Calu3 (cell line): ENCODE measurements around the gene TSC22D3. TPM values are rescaled to one million over a fixed set of nuclear protein-coding genes. Genes with fewer than 3 reads are reported as not detected.
A peak's percentile ranks its signal among the peaks of the same experiment; 100 is the strongest.
"Not testable (repeated sequence)": the region's sequence is repeated elsewhere in the genome, so short reads cannot be mapped to it uniquely, and the experiment has no call there.

Experiments
- BruUV-seq: library from RNA; stranded (reverse); fragments of 400-500 nt; replicated peaks from 2 replicates; lab custom pipeline; 2021; lab: Mats Ljungman, UMichigan
- CTCF ChIA-PET: fragments of 300-600 bp; sonication (Branson Sonifier 250); formaldehyde crosslinking; loops from one replicate; lab custom pipeline; 2022; ENCODE audit warnings: antibody characterized with exemption; lab: Charles Lee
- DNase-seq: peaks from one replicate; pipeline ENCODE4 v3.0.0; 2022
- H3K27ac Mint-ChIP-seq: one replicate; pipeline ENCODE4 v1.8.0; 2022; ENCODE audit warnings: mixed read lengths; ENCODE audit not compliant: unreplicated experiment
- H3K27me3 Mint-ChIP-seq: one replicate; pipeline ENCODE4 v1.8.0; 2022; ENCODE audit warnings: mixed read lengths; ENCODE audit not compliant: unreplicated experiment
- H3K36me3 Mint-ChIP-seq: one replicate; pipeline ENCODE4 v1.8.0; 2022; ENCODE audit warnings: mild to moderate bottlenecking, moderate library complexity, mixed read lengths; ENCODE audit not compliant: insufficient read depth, unreplicated experiment
- H3K4me1 Mint-ChIP-seq: one replicate; pipeline ENCODE4 v1.8.0; 2022; ENCODE audit warnings: mild to moderate bottlenecking, low read depth, mixed read lengths; ENCODE audit not compliant: unreplicated experiment
- H3K4me3 Mint-ChIP-seq: one replicate; pipeline ENCODE4 v1.8.0; 2022; ENCODE audit warnings: mild to moderate bottlenecking, low read depth, moderate library complexity, mixed read lengths; ENCODE audit not compliant: unreplicated experiment
- H3K9me3 Mint-ChIP-seq: one replicate; pipeline ENCODE4 v1.8.0; 2022; ENCODE audit warnings: low read depth, mixed read lengths; ENCODE audit not compliant: unreplicated experiment
- intact Hi-C: fragments of 100-400 bp; cut with micrococcal nuclease; formaldehyde crosslinking; loops from one replicate; pipeline ENCODE4 v1.10.0; 2022; ENCODE audit not compliant: unreplicated experiment
- total RNA-seq: library from RNA; stranded (reverse); gene quantifications from 2 replicates; pipeline ENCODE4 v1.2.3, GENCODE V29; 2022
- TF ChIP-seq, protein P1 (sequence below): fragments of 200-600 bp; IDR thresholded peaks from one replicate; pipeline ENCODE4 v1.8.0; 2022; ENCODE audit warnings: antibody characterized with exemption; ENCODE audit not compliant: unreplicated experiment

The TSC22D3 gene
- total RNA-seq, 1 experiment from 2014 or later: 48.3 TPM

DNA sequence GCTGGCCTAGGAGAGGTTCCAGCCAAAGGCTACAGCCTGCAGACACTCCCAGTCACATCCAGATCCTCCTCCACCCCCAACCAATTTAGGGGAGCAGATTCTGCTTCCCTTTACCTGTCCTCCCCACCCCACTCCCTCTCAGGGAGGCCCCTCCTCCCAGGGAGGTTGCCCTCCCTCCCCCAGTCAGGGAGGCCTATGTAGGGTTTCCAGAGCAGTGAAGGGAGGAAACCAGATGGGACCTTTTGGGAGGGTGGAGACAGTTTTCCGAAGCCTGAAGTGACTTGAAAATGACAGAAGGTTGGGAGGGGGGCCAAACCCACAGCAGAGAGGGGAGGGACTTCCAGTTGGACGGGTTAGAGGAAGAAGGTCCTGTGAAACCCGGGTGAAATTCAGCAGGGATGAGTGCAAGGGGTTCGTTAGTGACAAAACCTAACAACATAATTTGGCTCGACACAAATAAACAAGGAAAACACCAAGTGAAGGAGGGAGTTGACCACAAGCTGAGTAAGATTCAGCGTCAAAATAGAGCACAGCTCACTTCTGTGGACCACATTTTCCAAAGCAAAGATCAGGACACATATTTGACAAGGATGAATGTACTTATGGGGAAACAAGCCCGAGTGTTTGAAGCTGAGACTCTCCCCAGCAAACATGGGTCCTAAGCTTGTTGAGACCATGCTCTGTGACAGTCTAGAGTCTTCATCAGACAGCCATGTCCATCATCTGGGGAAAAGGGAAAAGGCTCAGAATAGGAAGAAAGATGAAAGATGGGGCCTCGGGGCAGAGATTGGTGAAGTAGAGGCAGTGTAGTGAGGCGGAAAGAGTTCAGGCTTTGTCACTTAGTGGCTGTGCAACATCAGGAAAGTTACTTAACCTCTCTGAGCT lies 100.9 kb downstream of the TSC22D3 start:
- no peaks in the 10 kb centered on the region for H3K9me3 Mint-ChIP-seq
- peak overlapping the region; percentile 92 for H3K4me3 Mint-ChIP-seq
- no peaks in the 10 kb centered on the region for H3K27me3 Mint-ChIP-seq
- TF ChIP-seq, protein P1, sequence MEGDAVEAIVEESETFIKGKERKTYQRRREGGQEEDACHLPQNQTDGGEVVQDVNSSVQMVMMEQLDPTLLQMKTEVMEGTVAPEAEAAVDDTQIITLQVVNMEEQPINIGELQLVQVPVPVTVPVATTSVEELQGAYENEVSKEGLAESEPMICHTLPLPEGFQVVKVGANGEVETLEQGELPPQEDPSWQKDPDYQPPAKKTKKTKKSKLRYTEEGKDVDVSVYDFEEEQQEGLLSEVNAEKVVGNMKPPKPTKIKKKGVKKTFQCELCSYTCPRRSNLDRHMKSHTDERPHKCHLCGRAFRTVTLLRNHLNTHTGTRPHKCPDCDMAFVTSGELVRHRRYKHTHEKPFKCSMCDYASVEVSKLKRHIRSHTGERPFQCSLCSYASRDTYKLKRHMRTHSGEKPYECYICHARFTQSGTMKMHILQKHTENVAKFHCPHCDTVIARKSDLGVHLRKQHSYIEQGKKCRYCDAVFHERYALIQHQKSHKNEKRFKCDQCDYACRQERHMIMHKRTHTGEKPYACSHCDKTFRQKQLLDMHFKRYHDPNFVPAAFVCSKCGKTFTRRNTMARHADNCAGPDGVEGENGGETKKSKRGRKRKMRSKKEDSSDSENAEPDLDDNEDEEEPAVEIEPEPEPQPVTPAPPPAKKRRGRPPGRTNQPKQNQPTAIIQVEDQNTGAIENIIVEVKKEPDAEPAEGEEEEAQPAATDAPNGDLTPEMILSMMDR: no peak
- peaks cover 36% of the 10 kb centered on the region for H3K4me1 Mint-ChIP-seq
- no peak for DNase-seq
- BruUV-seq: no TSS peak
- H3K27ac Mint-ChIP-seq: peak overlapping the region; percentile 92
- CTCF ChIA-PET: interaction anchor here (1.2 to 3.2 kb wide), 3 partner anchors 42 to 101 kb away, joined by 4 to 51 read pairs (median 39); partner anchors contain the start of genes NCBP2L and TSC22D3
- intact Hi-C loops: loop anchor here (5.0 kb wide), 1 partner anchor 58 kb away; no protein-coding TSS in a partner anchor
- H3K36me3 Mint-ChIP-seq: peaks cover 30% of the 10 kb centered on the region

DNA sequence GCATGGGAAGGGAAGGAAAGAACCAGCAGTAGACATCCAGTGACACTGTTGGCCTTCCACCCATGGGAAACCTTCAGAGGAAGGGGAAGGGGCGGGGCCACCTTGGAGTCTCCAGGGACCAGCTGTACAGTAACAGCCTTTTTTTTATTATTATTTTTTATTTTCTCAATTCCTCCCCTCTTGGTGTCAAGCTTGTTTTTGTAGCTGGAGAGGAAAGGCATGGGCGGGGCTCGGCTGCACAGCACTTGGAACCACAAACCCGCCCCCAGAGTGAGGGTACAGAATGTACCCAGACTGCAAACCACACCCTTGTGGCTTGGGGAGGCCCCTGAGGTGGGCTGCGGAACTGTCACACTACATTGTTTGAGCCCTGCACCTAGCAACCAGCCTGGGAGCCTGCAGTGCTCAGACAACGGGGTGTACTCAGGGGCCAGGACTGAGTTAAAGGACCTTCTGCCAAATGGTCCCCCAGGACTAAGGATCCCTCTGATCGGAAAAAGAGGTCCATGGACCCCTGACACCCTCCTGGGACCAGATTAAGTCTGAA lies 101.6 kb downstream of the TSC22D3 start:
- Mint-ChIP-seq H3K4me3 (peak overlapping the region; percentile 92), H3K9me3 (no peaks in the 10 kb centered on the region), H3K36me3 (peaks cover 30% of the 10 kb centered on the region), H3K4me1 (peaks cover 36% of the 10 kb centered on the region), H3K27me3 (no peaks in the 10 kb centered on the region), H3K27ac (peak overlapping the region; percentile 63)
- intact Hi-C loops: loop anchor here (1.0 to 2.0 kb wide), 2 partner anchors 44 to 103 kb away; partner anchors contain the start of gene NCBP2L
- BruUV-seq: no TSS peak
- TF ChIP-seq, protein P1: no peak
- DNase-seq: peak; percentile 68
- CTCF ChIA-PET: interaction anchor here (1.2 to 3.2 kb wide), 4 partner anchors 43 to 102 kb away, joined by 4 to 51 read pairs (median 22); partner anchors contain the start of genes NCBP2L and TSC22D3

DNA sequence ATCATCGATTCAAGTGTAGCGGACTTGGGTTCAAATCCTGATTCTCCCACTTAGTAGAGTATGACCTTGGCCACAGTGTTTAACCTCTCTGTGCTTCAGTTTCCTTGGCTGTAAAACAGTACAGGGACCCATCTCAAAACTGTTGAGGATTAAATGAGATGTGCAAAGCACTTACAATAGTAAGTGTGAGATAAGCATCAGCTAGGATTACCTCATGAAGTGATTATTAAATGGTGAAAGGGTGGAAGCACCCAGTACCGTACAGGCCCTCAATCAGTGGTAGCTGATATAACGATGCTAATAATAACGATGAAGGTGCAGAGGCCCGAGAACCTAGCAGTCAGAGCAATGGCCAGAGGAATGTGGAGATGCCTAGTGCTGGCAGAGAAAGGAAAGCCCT lies 102.2 kb downstream of the TSC22D3 start:
- no TSS peak for BruUV-seq
- Mint-ChIP-seq H3K9me3 (no peaks in the 10 kb centered on the region), H3K27me3 (no peaks in the 10 kb centered on the region), H3K27ac (peak overlapping the region; percentile 63), H3K4me3 (no peak overlapping the region), H3K36me3 (peaks cover 30% of the 10 kb centered on the region), H3K4me1 (peaks cover 36% of the 10 kb centered on the region)
- TF ChIP-seq, protein P1: no peak
- CTCF ChIA-PET: interaction anchor here (0.7 to 3.2 kb wide), 7 partner anchors 11 to 103 kb away, joined by 4 to 51 read pairs (median 5); partner anchors contain the start of genes NCBP2L and TSC22D3
- no peak for DNase-seq
- intact Hi-C loops: loop anchor here (1.0 to 2.0 kb wide), 2 partner anchors 45 to 103 kb away; partner anchors contain the start of gene NCBP2L

DNA sequence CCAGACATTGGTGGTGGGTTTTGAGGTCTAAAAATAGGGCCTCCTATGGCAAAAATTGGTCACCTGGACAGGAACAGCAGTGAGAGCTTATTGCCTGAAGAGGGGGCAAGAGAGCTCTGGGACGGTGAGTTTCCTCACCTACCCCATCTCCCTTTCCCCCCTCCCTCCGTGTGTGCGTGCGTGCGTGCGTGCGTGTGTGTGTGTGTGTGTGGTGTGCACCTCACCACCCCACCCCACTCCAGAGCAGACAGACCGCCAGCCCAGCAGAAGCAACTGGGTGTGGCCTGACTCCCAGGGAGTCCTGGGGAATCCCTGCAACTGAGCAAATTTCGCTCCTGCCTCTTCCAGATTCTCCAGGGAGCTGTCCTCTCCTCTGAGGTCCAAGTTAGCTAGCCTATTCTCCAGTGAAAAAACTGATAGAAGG lies 102.6 kb downstream of the TSC22D3 start:
- TF ChIP-seq, protein P1: peak; percentile 80
- no peaks in the 10 kb centered on the region for H3K27me3 Mint-ChIP-seq
- no peaks in the 10 kb centered on the region for H3K9me3 Mint-ChIP-seq
- H3K4me1 Mint-ChIP-seq: peaks cover 36% of the 10 kb centered on the region
- H3K36me3 Mint-ChIP-seq: peaks cover 30% of the 10 kb centered on the region
- DNase-seq: peak; percentile 76
- H3K27ac Mint-ChIP-seq: peak overlapping the region; percentile 63
- CTCF ChIA-PET: interaction anchor here (0.6 to 3.2 kb wide), 8 partner anchors 12 to 103 kb away, joined by 3 to 51 read pairs (median 5); partner anchors contain the start of genes NCBP2L and TSC22D3
- H3K4me3 Mint-ChIP-seq: no peak overlapping the region
- BruUV-seq: no TSS peak
- intact Hi-C loops: loop anchor here (1.0 to 2.0 kb wide), 2 partner anchors 45 to 104 kb away; partner anchors contain the start of gene NCBP2L

DNA sequence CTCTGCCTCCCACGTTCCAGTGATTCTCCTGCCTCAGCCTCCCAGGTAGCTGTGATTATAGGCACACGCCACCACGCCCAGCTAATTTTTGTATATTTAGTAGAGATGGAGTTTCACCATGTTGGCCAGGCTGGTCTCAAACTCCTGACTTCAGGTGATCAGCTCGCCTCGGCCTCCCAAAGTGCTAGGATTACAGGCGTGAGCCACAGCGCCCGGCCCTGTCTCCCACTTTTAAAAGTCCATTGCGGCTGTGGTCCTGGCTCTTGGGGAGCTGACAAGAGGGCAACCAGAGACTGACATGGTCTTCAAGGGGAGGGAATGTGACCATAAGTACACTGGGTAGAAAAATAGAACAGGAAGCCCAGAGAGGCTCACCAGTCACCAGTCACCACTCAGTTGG lies 104.3 kb downstream of the TSC22D3 start:
- H3K4me3 Mint-ChIP-seq, BruUV-seq, H3K27me3 Mint-ChIP-seq, DNase-seq, H3K27ac Mint-ChIP-seq, CTCF ChIA-PET, intact Hi-C loops, H3K9me3 Mint-ChIP-seq: not testable (repeated sequence)
- peaks cover 20% of the 10 kb centered on the region for H3K36me3 Mint-ChIP-seq
- H3K4me1 Mint-ChIP-seq: peaks cover 28% of the 10 kb centered on the region
